Skeletal muscle tissue (tissue), 4 donors: Measurements from ENCODE around the gene ACO1. TPM values are rescaled to one million over a fixed set of nuclear protein-coding genes. Genes with fewer than 3 reads are reported as not detected.

Source experiments
- H3K27ac ChIP-seq: one replicate; pipeline ENCODE4 v1.7.0; 2013; ENCODE audit warnings: mild to moderate bottlenecking, low read depth, low read length, inconsistent platforms
- H3K27me3 ChIP-seq, 3 donors: one replicate each; pipeline ENCODE4 v1.7.0; 2013; ENCODE audit warnings: low read length in 3 of 3; ENCODE audit not compliant: control insufficient read depth in 3 of 3, insufficient read depth in 3 of 3
- H3K36me3 ChIP-seq, 3 donors: one replicate each; pipeline ENCODE4 v1.7.0; 2013; ENCODE audit warnings: low read length in 3 of 3; ENCODE audit not compliant: control insufficient read depth in 3 of 3, insufficient read depth in 3 of 3
- H3K4me1 ChIP-seq, 3 donors: one replicate each; pipeline ENCODE4 v1.7.0; 2013; ENCODE audit warnings: low read length in 3 of 3, mild to moderate bottlenecking in 3 of 3; ENCODE audit not compliant: control insufficient read depth in 3 of 3, insufficient read depth in 3 of 3
- H3K4me3 ChIP-seq, 3 donors: one replicate each; pipeline ENCODE4 v1.7.0; 2013; ENCODE audit warnings: low read length in 3 of 3
- H3K9ac ChIP-seq, 3 donors: one replicate each; pipeline ENCODE4 v1.7.0; 2013; ENCODE audit warnings: low read length in 3 of 3, mild to moderate bottlenecking in 3 of 3, moderate library complexity in 2 of 3, low read depth in 1 of 3
- H3K9me3 ChIP-seq, 3 donors: one replicate each; pipeline ENCODE4 v1.7.0; 2013; ENCODE audit warnings: low read length in 3 of 3; ENCODE audit not compliant: control insufficient read depth in 3 of 3
- total RNA-seq: library from RNA; depleted of rRNA; stranded (reverse); fragments of >200 nt; gene quantifications from one replicate; pipeline ENCODE4 v1.2.3, GENCODE V29; 2014
- donor health status: Osteomylitis.

The ACO1 gene
- total RNA-seq, 1 donor from 2014 or later, result 24.5 TPM

- Histone ChIP-seq H3K4me1 (peaks cover 9 to 16% (median 10%) of the 10 kb centered on the region in 3 donors), H3K4me3 (no peak overlapping the region), H3K9me3 (no peaks in the 10 kb centered on the region), H3K9ac (no peak overlapping the region), H3K36me3 (no peaks in the 10 kb centered on the region), H3K27me3 (no peaks in the 10 kb centered on the region), H3K27ac (no peak overlapping the region)
These were observed 3.5 kb upstream of the ACO1 start for GRCh38 chr9:32380944-32381343.

- H3K4me3 ChIP-seq, result no peak overlapping the region
- H3K27me3 ChIP-seq, result no peaks in the 10 kb centered on the region
- peaks cover 0 to 6% (median 0%) of the 10 kb centered on the region in 3 donors for H3K36me3 ChIP-seq
- H3K27ac ChIP-seq, result no peak overlapping the region
- no peak overlapping the region for H3K9ac ChIP-seq
- H3K4me1 ChIP-seq, result peaks cover 10 to 29% (median 11%) of the 10 kb centered on the region in 3 donors
- no peaks in the 10 kb centered on the region for H3K9me3 ChIP-seq
These were observed 1.7 kb upstream of the ACO1 start for GRCh38 chr9:32382565-32383320.

GRCh38 chr9:32384002-32384363 lies 460 bp upstream of the ACO1 start:
- no peaks in the 10 kb centered on the region for H3K9me3 ChIP-seq
- peaks cover 0 to 8% (median 0%) of the 10 kb centered on the region in 3 donors for H3K36me3 ChIP-seq
- peak overlapping the region; percentile 66 to 82 (median 75) for H3K9ac ChIP-seq
- H3K4me1 ChIP-seq, result peaks cover 10 to 29% (median 11%) of the 10 kb centered on the region in 3 donors
- peak overlapping the region; percentile 86 for H3K27ac ChIP-seq
- H3K4me3 ChIP-seq, result peak overlapping the region; percentile 81 to 94 (median 88)
- no peaks in the 10 kb centered on the region for H3K27me3 ChIP-seq

GRCh38 chr9:32385152-32385884 lies 875 bp downstream of the ACO1 start:
- Histone ChIP-seq H3K27me3 (no peaks in the 10 kb centered on the region), H3K4me3 (peak overlapping the region; percentile 88 to 94 (median 91)), H3K9me3 (no peaks in the 10 kb centered on the region), H3K36me3 (peaks cover 0 to 8% (median 0%) of the 10 kb centered on the region in 3 donors), H3K4me1 (peaks cover 10 to 29% (median 11%) of the 10 kb centered on the region in 3 donors), H3K9ac (peak overlapping the region; percentile 87 to 95 (median 92)), H3K27ac (peak overlapping the region; percentile 86)

- no peak overlapping the region for H3K9ac ChIP-seq
- H3K36me3 ChIP-seq, result peaks cover 0 to 8% (median 0%) of the 10 kb centered on the region in 3 donors
These were observed 1.4 kb downstream of the ACO1 start for GRCh38 chr9:32385885-32386283.

GRCh38 chr9:32387256-32387655 lies 2.8 kb downstream of the ACO1 start:
- no peak overlapping the region for H3K9ac ChIP-seq
- no peaks in the 10 kb centered on the region for H3K9me3 ChIP-seq
- no peaks in the 10 kb centered on the region for H3K27me3 ChIP-seq
- no peak overlapping the region for H3K27ac ChIP-seq
- no peak overlapping the region for H3K4me3 ChIP-seq
- peaks cover 10 to 29% (median 11%) of the 10 kb centered on the region in 3 donors for H3K4me1 ChIP-seq
- H3K36me3 ChIP-seq, result peaks cover 0 to 8% (median 2%) of the 10 kb centered on the region in 3 donors

More at GRCh38 chr9:32385885-32386283, 1.4 kb downstream of the ACO1 start:
- peak overlapping the region in 1 of 3 donors; percentile 91 for H3K4me3 ChIP-seq
- no peak overlapping the region for H3K27ac ChIP-seq
- peaks cover 10 to 29% (median 11%) of the 10 kb centered on the region in 3 donors for H3K4me1 ChIP-seq
- H3K9me3 ChIP-seq, result no peaks in the 10 kb centered on the region
- no peaks in the 10 kb centered on the region for H3K27me3 ChIP-seq

GRCh38 chr9:32389365-32389764 lies 4.9 kb downstream of the ACO1 start:
- Histone ChIP-seq H3K27ac (no peak overlapping the region), H3K4me3 (no peak overlapping the region)

GRCh38 chr9:32393911-32394310 lies 9.5 kb downstream of the ACO1 start:
- peaks cover 0 to 9% (median 4%) of the 10 kb centered on the region in 3 donors for H3K4me1 ChIP-seq
- no peak overlapping the region for H3K27ac ChIP-seq
- no peaks in the 10 kb centered on the region for H3K9me3 ChIP-seq

More at GRCh38 chr9:32389365-32389764, 4.9 kb downstream of the ACO1 start:
- H3K36me3 ChIP-seq, result peaks cover 0 to 8% (median 2%) of the 10 kb centered on the region in 3 donors
- peaks cover 5 to 25% (median 8%) of the 10 kb centered on the region in 3 donors for H3K4me1 ChIP-seq
- no peaks in the 10 kb centered on the region for H3K9me3 ChIP-seq
- no peak overlapping the region for H3K9ac ChIP-seq
- H3K27me3 ChIP-seq, result no peaks in the 10 kb centered on the region

GRCh38 chr9:32394381-32395049 lies 10.1 kb downstream of the ACO1 start:
- no peaks in the 10 kb centered on the region for H3K9me3 ChIP-seq
- H3K27me3 ChIP-seq, result no peaks in the 10 kb centered on the region
- H3K27ac ChIP-seq, result no peak overlapping the region
- no peak overlapping the region for H3K9ac ChIP-seq
- H3K4me3 ChIP-seq, result no peak overlapping the region
- peaks cover 0 to 9% (median 4%) of the 10 kb centered on the region in 3 donors for H3K4me1 ChIP-seq
- peaks cover 0 to 2% (median 0%) of the 10 kb centered on the region in 3 donors for H3K36me3 ChIP-seq

More at GRCh38 chr9:32393911-32394310, 9.5 kb downstream of the ACO1 start:
- no peak overlapping the region for H3K4me3 ChIP-seq
- peaks cover 0 to 2% (median 0%) of the 10 kb centered on the region in 3 donors for H3K36me3 ChIP-seq
- no peaks in the 10 kb centered on the region for H3K27me3 ChIP-seq
- no peak overlapping the region for H3K9ac ChIP-seq
